Measurements from ENCODE around the gene CGB8. TPM values are rescaled to one million over a fixed set of nuclear protein-coding genes. Genes with fewer than 3 reads are reported as not detected.

Gene CGB8
- total and polyA plus RNA-seq, 10 of the 15 experiments (the other 5 are each of a cell fraction or from before 2014, with no cell fraction given): not detected

GRCh38 chr19:49071860-49072547 is 23.1 kb upstream of the CGB8 start:
- CTCF ChIA-PET: no interaction called here
- H3K27me3 ChIP-seq (replicated peaks in 1 of 2; ENCODE audit: control insufficient read depth in 2 of 2, insufficient read depth in 2 of 2, low read length in 1 of 2): peaks cover 0 to 4% of the 10 kb centered on the region in 2 experiments; a peak in 3 of 4 replicates
- no TSS peak for BruUV-seq (replicated peaks)

GRCh38 chr19:49070416-49070815 is 21.5 kb upstream of the CGB8 start:
- no peak overlapping the region for H2AFZ ChIP-seq (ENCODE audit: control insufficient read depth, low read depth, low read length)
- WGBS (ENCODE audit: insufficient coverage, insufficient replicate concordance, low lambda C conversion rate, missing lambda C conversion rate): 89% methylated on average over 21 of the region's 21 CpGs
- POLR2A ChIA-PET: interaction anchor here (0.6 to 1.3 kb wide), 2 partner anchors 10 to 795 kb away, joined by 4 to 7 read pairs; no protein-coding TSS in a partner anchor
- intact Hi-C loops (cut with micrococcal nuclease; ENCODE audit: unreplicated experiment) (no loop called here), in situ Hi-C loops (cut with MboI) (no loop called here)
- H3K27ac ChIP-seq (ENCODE audit: control insufficient read depth, insufficient read depth): no peak overlapping the region
- DNase-seq (ENCODE audit: low read depth, low spot score): no peak
- peaks cover 1 to 5% of the 10 kb centered on the region in 2 experiments for H3K27me3 ChIP-seq (replicated peaks in 1 of 2; ENCODE audit: control insufficient read depth in 2 of 2, insufficient read depth in 2 of 2, low read length in 1 of 2)
- SMC1A ChIA-PET (ENCODE audit: uncharacterized antibody, unreplicated experiment): no interaction called here
- no peak overlapping the region for H3K9ac ChIP-seq (ENCODE audit: control insufficient read depth, insufficient read depth, low read length)
- CTCF ChIA-PET: interaction anchor here (0.6 to 1.4 kb wide), 4 partner anchors 28 to 155 kb away, joined by 3 to 5 read pairs (median 3); no protein-coding TSS in a partner anchor
- no peak for ATAC-seq
- H4K20me1 ChIP-seq (ENCODE audit: control insufficient read depth, insufficient read depth): no peaks in the 10 kb centered on the region
- H3K9me3 ChIP-seq (replicated peaks; ENCODE audit: control insufficient read depth, insufficient read depth, low read length): no peaks in the 10 kb centered on the region; the same call in 2 of the 3 replicates
- no peak for TF ChIP-seq SREBF2 (IDR thresholded peaks at IDR 0.05; ENCODE audit: low read length)
- H3K4me1 ChIP-seq (ENCODE audit: control insufficient read depth, insufficient read depth, low read length): no peaks in the 10 kb centered on the region
- H3K4me3 ChIP-seq: no peak overlapping the region
- no TSS peak for BruUV-seq (replicated peaks)
- no peak overlapping the region for H3K4me2 ChIP-seq (ENCODE audit: control insufficient read depth, insufficient read depth)
- H3K79me2 ChIP-seq (ENCODE audit: control insufficient read depth, insufficient read depth, low read length): no peaks in the 10 kb centered on the region
- no peaks in the 10 kb centered on the region for H3K36me3 ChIP-seq (ENCODE audit: control insufficient read depth in 2 of 2, insufficient read depth in 2 of 2, low read length in 1 of 2)
- no peak for FAIRE-seq
- RAD21 ChIA-PET (ENCODE audit: unreplicated experiment): interaction anchor here (1.9 kb wide), 1 partner anchor 138 kb away, joined by 4 read pairs; no protein-coding TSS in a partner anchor

More at GRCh38 chr19:49071860-49072547, 23.1 kb upstream of the CGB8 start:
- 61% methylated on average over 60 of the region's 93 CpGs for WGBS (ENCODE audit: insufficient coverage, insufficient replicate concordance, low lambda C conversion rate, missing lambda C conversion rate)
- SMC1A ChIA-PET (ENCODE audit: uncharacterized antibody, unreplicated experiment): no interaction called here
- H3K4me2 ChIP-seq (ENCODE audit: control insufficient read depth, insufficient read depth): no peak overlapping the region
- RAD21 ChIA-PET (ENCODE audit: unreplicated experiment): no interaction called here
- no peak overlapping the region for H3K4me3 ChIP-seq
- in situ Hi-C loops (cut with MboI): no loop called here
- H4K20me1 ChIP-seq (ENCODE audit: control insufficient read depth, insufficient read depth): no peaks in the 10 kb centered on the region
- intact Hi-C loops (cut with micrococcal nuclease; ENCODE audit: unreplicated experiment): no loop called here
- no peaks in the 10 kb centered on the region; the same call in 2 of the 3 replicates for H3K9me3 ChIP-seq (replicated peaks; ENCODE audit: control insufficient read depth, insufficient read depth, low read length)
- DNase-seq (ENCODE audit: low read depth, low spot score) (no peak), ATAC-seq (no peak), FAIRE-seq (no peak)
- H2AFZ ChIP-seq (ENCODE audit: control insufficient read depth, low read depth, low read length): no peak overlapping the region
- no peak overlapping the region for H3K9ac ChIP-seq (ENCODE audit: control insufficient read depth, insufficient read depth, low read length)
- TF ChIP-seq, protein P1, sequence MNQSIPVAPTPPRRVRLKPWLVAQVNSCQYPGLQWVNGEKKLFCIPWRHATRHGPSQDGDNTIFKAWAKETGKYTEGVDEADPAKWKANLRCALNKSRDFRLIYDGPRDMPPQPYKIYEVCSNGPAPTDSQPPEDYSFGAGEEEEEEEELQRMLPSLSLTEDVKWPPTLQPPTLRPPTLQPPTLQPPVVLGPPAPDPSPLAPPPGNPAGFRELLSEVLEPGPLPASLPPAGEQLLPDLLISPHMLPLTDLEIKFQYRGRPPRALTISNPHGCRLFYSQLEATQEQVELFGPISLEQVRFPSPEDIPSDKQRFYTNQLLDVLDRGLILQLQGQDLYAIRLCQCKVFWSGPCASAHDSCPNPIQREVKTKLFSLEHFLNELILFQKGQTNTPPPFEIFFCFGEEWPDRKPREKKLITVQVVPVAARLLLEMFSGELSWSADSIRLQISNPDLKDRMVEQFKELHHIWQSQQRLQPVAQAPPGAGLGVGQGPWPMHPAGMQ (IDR thresholded peaks at IDR 0.05; ENCODE audit: borderline replicate concordance): no peak
- no peaks in the 10 kb centered on the region for H3K36me3 ChIP-seq (ENCODE audit: control insufficient read depth in 2 of 2, insufficient read depth in 2 of 2, low read length in 1 of 2)
- H3K79me2 ChIP-seq (ENCODE audit: control insufficient read depth, insufficient read depth, low read length): no peaks in the 10 kb centered on the region
- H3K27ac ChIP-seq (ENCODE audit: control insufficient read depth, insufficient read depth): no peak overlapping the region
- H3K4me1 ChIP-seq (ENCODE audit: control insufficient read depth, insufficient read depth, low read length): no peaks in the 10 kb centered on the region
- POLR2A ChIA-PET: interaction anchor here (0.6 kb wide), 1 partner anchor 78 kb away, joined by 3 read pairs; the partner anchor contains the start of gene RUVBL2

Measured in GM12878 (cell line).